Fibroblast of upper back skin (primary cell): ENCODE data around the gene FCGR3A.
"Not testable (repeated sequence)": the region's sequence is repeated elsewhere in the genome, so short reads cannot be mapped to it uniquely, and the experiment has no call there.

Experiments used
- DNase-seq: peaks from one replicate; pipeline ENCODE4 v3.0.0-alpha.2; 2013

Gene FCGR3A

GRCh38 chr1:161549652-161550051 lies at the start of gene FCGR3A:
FCGR3A (minus strand) TSS chr1:161549818; CDS start chr1:161549736, 82 bp downstream.
- DNase-seq, result no peak

- DNase-seq, result not testable (repeated sequence)
Measured at GRCh38 chr1:161597077-161597476, 47.5 kb upstream of the FCGR3A start.

- not testable (repeated sequence) for DNase-seq
Measured at GRCh38 chr1:161595583-161595982, 46.0 kb upstream of the FCGR3A start.

GRCh38 chr1:161595173-161595572 lies 45.6 kb upstream of the FCGR3A start:
- DNase-seq, result not testable (repeated sequence)

GRCh38 chr1:161594269-161594984 lies 44.8 kb upstream of the FCGR3A start:
- not testable (repeated sequence) for DNase-seq

GRCh38 chr1:161593092-161593755 lies 43.6 kb upstream of the FCGR3A start:
- not testable (repeated sequence) for DNase-seq

GRCh38 chr1:161592586-161592985 lies 43.0 kb upstream of the FCGR3A start:
- not testable (repeated sequence) for DNase-seq

GRCh38 chr1:161589920-161590319 lies 40.3 kb upstream of the FCGR3A start:
- DNase-seq, result not testable (repeated sequence)

- not testable (repeated sequence) for DNase-seq
Measured at GRCh38 chr1:161589365-161589764, 39.7 kb upstream of the FCGR3A start.

GRCh38 chr1:161588596-161588995 lies 39.0 kb upstream of the FCGR3A start:
- not testable (repeated sequence) for DNase-seq

- not testable (repeated sequence) for DNase-seq
Measured at GRCh38 chr1:161582882-161583281, 33.3 kb upstream of the FCGR3A start.

GRCh38 chr1:161580879-161581537 lies 31.4 kb upstream of the FCGR3A start:
- not testable (repeated sequence) for DNase-seq

GRCh38 chr1:161579856-161580507 lies 30.4 kb upstream of the FCGR3A start:
- not testable (repeated sequence) for DNase-seq

- not testable (repeated sequence) for DNase-seq
Measured at GRCh38 chr1:161576676-161577075, 27.1 kb upstream of the FCGR3A start.

- DNase-seq, result not testable (repeated sequence)
Measured at GRCh38 chr1:161571703-161572102, 22.1 kb upstream of the FCGR3A start.

- DNase-seq, result not testable (repeated sequence)
Measured at GRCh38 chr1:161566602-161566960, 17.0 kb upstream of the FCGR3A start.

- DNase-seq, result not testable (repeated sequence)
Measured at GRCh38 chr1:161563522-161563921, 13.9 kb upstream of the FCGR3A start.

- DNase-seq, result not testable (repeated sequence)
Measured at GRCh38 chr1:161562441-161562840, 12.8 kb upstream of the FCGR3A start.

- not testable (repeated sequence) for DNase-seq
Measured at GRCh38 chr1:161560960-161561715, 11.5 kb upstream of the FCGR3A start.

GRCh38 chr1:161557506-161558450 lies 8.2 kb upstream of the FCGR3A start:
- DNase-seq, result not testable (repeated sequence)

GRCh38 chr1:161556990-161557389 lies 7.4 kb upstream of the FCGR3A start:
- not testable (repeated sequence) for DNase-seq
